ENCODE data around the gene FOXI1. TPM values are rescaled to one million over a fixed set of nuclear protein-coding genes. Genes with fewer than 3 reads are reported as not detected.

Gene FOXI1
- total and polyA plus RNA-seq, 8 donors, result 0.09 to 1.8 (median 0.38) TPM; not detected in 3

GRCh38 chr5:170075696-170076095 lies 30.0 kb upstream of the FOXI1 start:
- H3K27me3 ChIP-seq, result no peaks in the 10 kb centered on the region
- intact Hi-C loops (cut with DNase I), result no loop called here
- no peaks in the 10 kb centered on the region for H3K9me3 ChIP-seq
- FAIRE-seq (no peak), ATAC-seq (no peak), DNase-seq (no peak)
- WGBS, 2 donors, result 67 to 73% methylated on average over 7 of the region's 7 CpGs
- no peaks in the 10 kb centered on the region for H3K4me1 ChIP-seq
- H3K4me3 ChIP-seq, result no peak overlapping the region
- TF ChIP-seq CTCF (IDR thresholded peaks at IDR 0.05), result no peak
- no peaks in the 10 kb centered on the region for H3K36me3 ChIP-seq
- no peak overlapping the region for H3K27ac ChIP-seq

GRCh38 chr5:170076211-170076610 lies 29.5 kb upstream of the FOXI1 start:
- TF ChIP-seq CTCF (IDR thresholded peaks at IDR 0.05), result no peak
- Histone ChIP-seq H3K27me3 (no peaks in the 10 kb centered on the region), H3K36me3 (no peaks in the 10 kb centered on the region), H3K9me3 (no peaks in the 10 kb centered on the region), H3K4me1 (no peaks in the 10 kb centered on the region), H3K4me3 (no peak overlapping the region), H3K27ac (no peak overlapping the region)
- intact Hi-C loops (cut with DNase I), result no loop called here
- ATAC-seq (no peak), DNase-seq (no peak), FAIRE-seq (no peak)
- WGBS, 2 donors, result 43 to 88% methylated on average over 1 of the region's 1 CpG

- Histone ChIP-seq H3K4me1 (no peaks in the 10 kb centered on the region), H3K27ac (no peak overlapping the region), H3K9me3 (no peaks in the 10 kb centered on the region), H3K4me3 (no peak overlapping the region), H3K27me3 (no peaks in the 10 kb centered on the region), H3K36me3 (no peaks in the 10 kb centered on the region)
- intact Hi-C loops (cut with DNase I), result no loop called here
- ATAC-seq (no peak), DNase-seq (no peak), FAIRE-seq (no peak)
- TF ChIP-seq CTCF (IDR thresholded peaks at IDR 0.05), result no peak
These were observed 29.0 kb upstream of the FOXI1 start for GRCh38 chr5:170076739-170077138.

- Histone ChIP-seq H3K27me3 (no peaks in the 10 kb centered on the region), H3K4me1 (no peaks in the 10 kb centered on the region), H3K27ac (no peak overlapping the region), H3K36me3 (no peaks in the 10 kb centered on the region), H3K4me3 (no peak overlapping the region), H3K9me3 (no peaks in the 10 kb centered on the region)
- ATAC-seq (no peak), DNase-seq (no peak), FAIRE-seq (no peak)
- 83% methylated on average over 5 of the region's 5 CpGs for WGBS, 2 donors
- intact Hi-C loops (cut with DNase I), result no loop called here
- no peak for TF ChIP-seq CTCF (IDR thresholded peaks at IDR 0.05)
These were observed 28.2 kb upstream of the FOXI1 start for GRCh38 chr5:170077526-170077925.

GRCh38 chr5:170078458-170078857 lies 27.2 kb upstream of the FOXI1 start:
- whole genome bisulfite sequencing, 2 donors, result 53 to 66% methylated on average over 3 of the region's 3 CpGs

More at GRCh38 chr5:170078458-170078857, 27.2 kb upstream of the FOXI1 start:
- no peaks in the 10 kb centered on the region for H3K36me3 ChIP-seq
- no peaks in the 10 kb centered on the region for H3K9me3 ChIP-seq
- TF ChIP-seq CTCF (IDR thresholded peaks at IDR 0.05), result no peak
- FAIRE-seq, result no peak
- intact Hi-C loops (cut with DNase I), result no loop called here
- no peak overlapping the region for H3K4me3 ChIP-seq
- no peak for DNase-seq
- ATAC-seq, result no peak
- no peaks in the 10 kb centered on the region for H3K27me3 ChIP-seq
- H3K27ac ChIP-seq, result no peak overlapping the region
- H3K4me1 ChIP-seq, result no peaks in the 10 kb centered on the region
